Renal pelvis (tissue), 4 donors: ENCODE data around the gene CLCN4. TPM values are rescaled to one million over a fixed set of nuclear protein-coding genes. Genes with fewer than 3 reads are reported as not detected.

Experiments
- DNase-seq: peaks from one replicate; pipeline ENCODE4 v3.0.0-alpha.2; 2013
- polyA plus RNA-seq, 3 donors: library from polyadenylated mRNA; unstranded; fragments of 120-200 nt; gene quantifications; one replicate each; pipeline ENCODE4 v1.2.1, GENCODE V29; 2013; ENCODE audit not compliant: insufficient read length in 3 of 3

The CLCN4 gene
- polyA plus RNA-seq, 3 donors = 4.2 to 4.7 (median 4.2) TPM

- DNase-seq = no peak
Observed at GRCh38 chrX:10128386-10128785, 28.4 kb upstream of the CLCN4 start.

GRCh38 chrX:10129229-10129628 is 27.5 kb upstream of the CLCN4 start:
- no peak for DNase-seq

GRCh38 chrX:10130354-10130753 is 26.4 kb upstream of the CLCN4 start:
- DNase-seq = no peak

- no peak for DNase-seq
Observed at GRCh38 chrX:10133980-10134676, 22.6 kb upstream of the CLCN4 start.

GRCh38 chrX:10134921-10135320 is 21.9 kb upstream of the CLCN4 start:
- no peak for DNase-seq

GRCh38 chrX:10135561-10136399 is 21.0 kb upstream of the CLCN4 start:
- no peak for DNase-seq

GRCh38 chrX:10138726-10139125 is 18.0 kb upstream of the CLCN4 start:
- no peak for DNase-seq

- no peak for DNase-seq
Observed at GRCh38 chrX:10140264-10140663, 16.5 kb upstream of the CLCN4 start.

- DNase-seq = no peak
Observed at GRCh38 chrX:10142041-10142599, 14.7 kb upstream of the CLCN4 start.

GRCh38 chrX:10143071-10143983 is 13.4 kb upstream of the CLCN4 start:
- no peak for DNase-seq

- no peak for DNase-seq
Observed at GRCh38 chrX:10146346-10146745, 10.4 kb upstream of the CLCN4 start.

GRCh38 chrX:10152086-10152485 is 4.7 kb upstream of the CLCN4 start:
- no peak for DNase-seq

GRCh38 chrX:10155137-10155536 is 1.6 kb upstream of the CLCN4 start:
- DNase-seq = no peak

- no peak for DNase-seq
Observed at GRCh38 chrX:10157032-10157341, 212 bp downstream of the CLCN4 start.

GRCh38 chrX:10157543-10157942 is 768 bp downstream of the CLCN4 start:
- DNase-seq = no peak

GRCh38 chrX:10158279-10159144 is 1.7 kb downstream of the CLCN4 start:
- no peak for DNase-seq

GRCh38 chrX:10159145-10159468 is 2.3 kb downstream of the CLCN4 start:
- DNase-seq = no peak

- DNase-seq = no peak
Observed at GRCh38 chrX:10160211-10160610, 3.4 kb downstream of the CLCN4 start.

GRCh38 chrX:10163031-10163430 is 6.3 kb downstream of the CLCN4 start:
- no peak for DNase-seq

- DNase-seq = no peak
Observed at GRCh38 chrX:10164879-10165278, 8.1 kb downstream of the CLCN4 start.

- DNase-seq = no peak
Observed at GRCh38 chrX:10165580-10166247, 8.9 kb downstream of the CLCN4 start.
